Sigmoid colon (tissue), 7 donors: ENCODE measurements around the gene PIAS1. TPM values are rescaled to one million over a fixed set of nuclear protein-coding genes. Genes with fewer than 3 reads are reported as not detected.

Source experiments
- DNase-seq: peaks from one replicate; pipeline ENCODE4 v3.0.0-alpha.2; 2019
- H3K27ac ChIP-seq, 4 donors: fragments of 200-600 bp; sonication (generic); one replicate each; pipeline ENCODE4 v1.5.1; 2016 to 2019; ENCODE audit warnings: mild to moderate bottlenecking in 1 of 4
- H3K27me3 ChIP-seq, 3 donors: fragments of 200-600 bp; sonication (generic); one replicate each; pipeline ENCODE4 v1.5.1; 2019; ENCODE audit warnings: mild to moderate bottlenecking in 1 of 3
- H3K36me3 ChIP-seq, 4 donors: fragments of 200-600 bp; sonication (generic); one replicate each; pipeline ENCODE4 v1.5.1; 2016 to 2019
- H3K4me1 ChIP-seq, 4 donors: fragments of 200-600 bp; sonication (generic); one replicate each; pipeline ENCODE4 v1.5.1; 2017 to 2019
- H3K4me3 ChIP-seq, 4 donors: fragments of 200-600 bp; sonication (generic); one replicate each; pipeline ENCODE4 v1.5.1; 2017 to 2019; ENCODE audit warnings: mild to moderate bottlenecking in 2 of 4, moderate library complexity in 1 of 4
- H3K9me3 ChIP-seq, 4 donors: fragments of 200-600 bp in 3 of 4; sonication (generic) in 3 of 4; one replicate each; pipeline versions ENCODE4 v1.5.1 to v1.6.1; 2013 to 2019
- EP300 ChIP-seq, 4 donors: sonication (generic); formaldehyde crosslinking; IDR thresholded peaks; one replicate each; pipeline ENCODE4 v1.6.1; 2017; ENCODE audit warnings: antibody characterized with exemption in 4 of 4
- POLR2A ChIP-seq, 2 donors: fragments of 450-650 bp; IDR thresholded peaks; one replicate each; pipeline ENCODE4 v1.6.1; 2016; ENCODE audit warnings: antibody characterized with exemption in 2 of 2, mild to moderate bottlenecking in 2 of 2, moderate library complexity in 2 of 2
- POLR2AphosphoS5 ChIP-seq, 4 donors: sonication (generic); formaldehyde crosslinking; IDR thresholded peaks; one replicate each; pipeline ENCODE4 v1.6.1; 2017; ENCODE audit warnings: antibody characterized with exemption in 4 of 4
- WGBS, 2 donors: extraction: QIAGEN DNeasy Blood & Tissue Kit; methylation state at CpG; one replicate each; pipeline ENCODE4 v1.1.7; 2013; 5-methylcytosine and 5-hydroxymethylcytosine counted together
- intact Hi-C: fragments of 100-400 bp; cut with DNase I; formaldehyde crosslinking; loops from one replicate; pipeline ENCODE4 v1.15.1; 2023
- polyA plus RNA-seq, 3 donors: library from polyadenylated mRNA; stranded (reverse); fragments of 200-250 nt; gene quantifications; one replicate each; pipeline ENCODE4 v1.2.3, GENCODE V29; 2013
- total RNA-seq, 4 donors: library from RNA; depleted of rRNA; stranded (reverse); fragments of >200 nt; gene quantifications; one replicate each; pipeline ENCODE4 v1.1.0, GENCODE V29; 2016
- TF ChIP-seq, protein P1 (sequence below), 4 experiments: fragments of 450-650 bp in 3 of 4; fragments of 200-600 bp in 1 of 4; IDR thresholded peaks; one replicate each; pipeline ENCODE4 v1.5.1; 2016 to 2019; ENCODE audit warnings: antibody characterized with exemption in 4 of 4, mild to moderate bottlenecking in 3 of 4, moderate library complexity in 2 of 4
- donor health status: healthy with polysubstance abuse.
- donor health status: Bipolar disorder and iron deficiency.
- donor health status: healthy.

Gene PIAS1
- total and polyA plus RNA-seq, 7 donors, result 7.2 to 75.4 (median 55.9) TPM

GRCh38 chr15:68204776-68205557 lies 150.9 kb downstream of the PIAS1 start, which contains the start of gene CALML4:
CALML4 (minus strand) TSS chr15:68205332; CDS start chr15:68205247, 85 bp downstream.
- intact Hi-C loops, result loop anchor here (10.0 kb wide), 1 partner anchor 660 kb away; the partner anchor contains the start of gene MAP2K5
- 9 to 37% methylated on average over 16 of the region's 16 CpGs for WGBS, 2 donors

DNA sequence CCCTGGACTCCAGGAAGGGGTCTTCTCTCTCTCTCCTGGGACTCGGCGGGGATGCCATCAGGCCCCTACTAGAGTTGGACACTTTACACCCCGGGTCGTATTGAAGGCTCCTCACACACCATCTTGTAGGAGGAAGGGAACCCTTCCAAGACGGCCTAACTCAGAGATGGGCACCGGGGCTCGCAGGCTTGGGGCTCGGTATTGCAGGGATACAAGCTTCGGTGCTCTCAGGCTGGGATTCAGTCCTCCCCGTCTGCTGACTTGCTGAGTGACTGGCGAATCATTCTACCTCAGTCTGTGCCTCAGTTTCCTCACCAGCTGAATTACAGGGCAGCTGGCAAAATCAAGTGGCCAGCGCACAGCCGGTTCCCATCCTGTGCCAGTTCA lies 151.4 kb downstream of the PIAS1 start:
- Histone ChIP-seq H3K27ac (peak overlapping the region; percentile 27 to 61 (median 41)), H3K4me3 (peak overlapping the region; percentile 7 to 34 (median 22)), H3K36me3 (no peaks in the 10 kb centered on the region), H3K27me3 (no peaks in the 10 kb centered on the region), H3K4me1 (peaks cover 0 to 39% (median 35%) of the 10 kb centered on the region in 4 donors), H3K9me3 (no peaks in the 10 kb centered on the region)
- intact Hi-C loops, result loop anchor here (10.0 kb wide), 1 partner anchor 661 kb away; the partner anchor contains the start of gene MAP2K5
- 17 to 61% methylated on average over 13 of the region's 13 CpGs for whole genome bisulfite sequencing, 2 donors
- no peak for TF ChIP-seq POLR2A (IDR thresholded peaks at IDR 0.05)
- TF ChIP-seq, protein P1, sequence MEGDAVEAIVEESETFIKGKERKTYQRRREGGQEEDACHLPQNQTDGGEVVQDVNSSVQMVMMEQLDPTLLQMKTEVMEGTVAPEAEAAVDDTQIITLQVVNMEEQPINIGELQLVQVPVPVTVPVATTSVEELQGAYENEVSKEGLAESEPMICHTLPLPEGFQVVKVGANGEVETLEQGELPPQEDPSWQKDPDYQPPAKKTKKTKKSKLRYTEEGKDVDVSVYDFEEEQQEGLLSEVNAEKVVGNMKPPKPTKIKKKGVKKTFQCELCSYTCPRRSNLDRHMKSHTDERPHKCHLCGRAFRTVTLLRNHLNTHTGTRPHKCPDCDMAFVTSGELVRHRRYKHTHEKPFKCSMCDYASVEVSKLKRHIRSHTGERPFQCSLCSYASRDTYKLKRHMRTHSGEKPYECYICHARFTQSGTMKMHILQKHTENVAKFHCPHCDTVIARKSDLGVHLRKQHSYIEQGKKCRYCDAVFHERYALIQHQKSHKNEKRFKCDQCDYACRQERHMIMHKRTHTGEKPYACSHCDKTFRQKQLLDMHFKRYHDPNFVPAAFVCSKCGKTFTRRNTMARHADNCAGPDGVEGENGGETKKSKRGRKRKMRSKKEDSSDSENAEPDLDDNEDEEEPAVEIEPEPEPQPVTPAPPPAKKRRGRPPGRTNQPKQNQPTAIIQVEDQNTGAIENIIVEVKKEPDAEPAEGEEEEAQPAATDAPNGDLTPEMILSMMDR (IDR thresholded peaks at IDR 0.05), result no peak
- TF ChIP-seq POLR2AphosphoS5 (IDR thresholded peaks at IDR 0.05), result no peak
- TF ChIP-seq EP300 (IDR thresholded peaks at IDR 0.05), result no peak
- no peak for DNase-seq

More at GRCh38 chr15:68204776-68205557, 150.9 kb downstream of the PIAS1 start, which contains the start of gene CALML4:
- peak within 1 kb of the TSS; percentile 27 to 61 (median 41) for H3K27ac ChIP-seq
- peak within 1 kb of the TSS; percentile 7 to 34 (median 22) for H3K4me3 ChIP-seq
- no peaks in the 10 kb centered on the region for H3K9me3 ChIP-seq
- peak; percentile 86 for DNase-seq
- no peaks in the 10 kb centered on the region for H3K36me3 ChIP-seq
- peaks cover 0 to 39% (median 35%) of the 10 kb centered on the region in 4 donors for H3K4me1 ChIP-seq
- H3K27me3 ChIP-seq, result no peaks in the 10 kb centered on the region
- TF ChIP-seq POLR2AphosphoS5 (IDR thresholded peaks at IDR 0.05) (peak in 2 of 4 donors; percentile 28 to 53), POLR2A (IDR thresholded peaks at IDR 0.05) (peak in 1 of 2 donors; percentile 57)
- TF ChIP-seq, protein P1 (IDR thresholded peaks at IDR 0.05), result no peak

GRCh38 chr15:68205954-68206539 lies 151.9 kb downstream of the PIAS1 start:
- Histone ChIP-seq H3K36me3 (no peaks in the 10 kb centered on the region), H3K4me3 (peak overlapping the region in 1 of 4 donors; percentile 6), H3K4me1 (peaks cover 0 to 39% (median 36%) of the 10 kb centered on the region in 4 donors), H3K9me3 (no peaks in the 10 kb centered on the region), H3K27me3 (no peaks in the 10 kb centered on the region), H3K27ac (peak overlapping the region; percentile 27 to 61 (median 41))
- peak; percentile 85 for DNase-seq
- peak in 1 of 2 donors; percentile 27 for TF ChIP-seq POLR2A (IDR thresholded peaks at IDR 0.05)
- peak in 1 of 4 donors; percentile 39 for TF ChIP-seq POLR2AphosphoS5 (IDR thresholded peaks at IDR 0.05)
- TF ChIP-seq, protein P1 (IDR thresholded peaks at IDR 0.05), result no peak
- intact Hi-C loops, result loop anchor here (10.0 kb wide), 1 partner anchor 661 kb away; the partner anchor contains the start of gene MAP2K5
- 28 to 50% methylated on average over 14 of the region's 14 CpGs for WGBS, 2 donors

GRCh38 chr15:68206711-68207151 lies 152.6 kb downstream of the PIAS1 start:
- 89 to 92% methylated on average over 12 of the region's 12 CpGs for WGBS, 2 donors
- Histone ChIP-seq H3K4me3 (no peak overlapping the region), H3K4me1 (peaks cover 0 to 41% (median 37%) of the 10 kb centered on the region in 4 donors), H3K36me3 (no peaks in the 10 kb centered on the region), H3K27ac (peak overlapping the region in 1 of 4 donors; percentile 61), H3K9me3 (no peaks in the 10 kb centered on the region), H3K27me3 (no peaks in the 10 kb centered on the region)
- DNase-seq, result peak; percentile 63
- intact Hi-C loops, result loop anchor here (10.0 kb wide), 1 partner anchor 662 kb away; the partner anchor contains the start of gene MAP2K5
- TF ChIP-seq EP300 (IDR thresholded peaks at IDR 0.05), result no peak
- no peak for TF ChIP-seq POLR2AphosphoS5 (IDR thresholded peaks at IDR 0.05)
- TF ChIP-seq, protein P1 (IDR thresholded peaks at IDR 0.05), result no peak
- no peak for TF ChIP-seq POLR2A (IDR thresholded peaks at IDR 0.05)
